ENCODE data around the gene TIAL1. TPM values are rescaled to one million over a fixed set of nuclear protein-coding genes. Genes with fewer than 3 reads are reported as not detected.

TIAL1 gene
- total RNA-seq, 1 donor, result 60.1 TPM

GRCh38 chr10:119602241-119603095 lies 5.7 kb upstream of the TIAL1 start:
- DNase-seq (ENCODE audit: low read depth), result peak; percentile 37
- TF ChIP-seq CTCF (IDR thresholded peaks at IDR 0.05; ENCODE audit: insufficient read depth, low read length), result peak; percentile 65
- H3K4me3 ChIP-seq (ENCODE audit: low read depth, low read length), result no peak overlapping the region

GRCh38 chr10:119598397-119598796 lies 1.6 kb upstream of the TIAL1 start:
- TF ChIP-seq CTCF (IDR thresholded peaks at IDR 0.05; ENCODE audit: insufficient read depth, low read length), result no peak
- DNase-seq (ENCODE audit: low read depth), result no peak
- no peak overlapping the region for H3K4me3 ChIP-seq (ENCODE audit: low read depth, low read length)

GRCh38 chr10:119597405-119598186 lies 832 bp upstream of the TIAL1 start:
- peak overlapping the region; percentile 93 for H3K4me3 ChIP-seq (ENCODE audit: low read depth, low read length)
- DNase-seq (ENCODE audit: low read depth), result no peak
- TF ChIP-seq CTCF (IDR thresholded peaks at IDR 0.05; ENCODE audit: insufficient read depth, low read length), result no peak

- H3K4me3 ChIP-seq (ENCODE audit: low read depth, low read length), result peak overlapping the region; percentile 93
- DNase-seq (ENCODE audit: low read depth), result peak; percentile 38
- TF ChIP-seq CTCF (IDR thresholded peaks at IDR 0.05; ENCODE audit: insufficient read depth, low read length), result no peak
Measured at GRCh38 chr10:119595676-119596515, 868 bp downstream of the TIAL1 start.

- peak overlapping the region; percentile 93 for H3K4me3 ChIP-seq (ENCODE audit: low read depth, low read length)
- no peak for TF ChIP-seq CTCF (IDR thresholded peaks at IDR 0.05; ENCODE audit: insufficient read depth, low read length)
- peak; percentile 60 for DNase-seq (ENCODE audit: low read depth)
Measured at GRCh38 chr10:119595134-119595675, 1.6 kb downstream of the TIAL1 start.

- DNase-seq (ENCODE audit: low read depth), result no peak
- TF ChIP-seq CTCF (IDR thresholded peaks at IDR 0.05; ENCODE audit: insufficient read depth, low read length), result no peak
- H3K4me3 ChIP-seq (ENCODE audit: low read depth, low read length), result no peak overlapping the region
Measured at GRCh38 chr10:119588071-119588470, 8.7 kb downstream of the TIAL1 start.
